HG02840 (cell line): ENCODE data around the gene DNAJB6.

Experiments
- ATAC-seq: cut with Tn5 transposase; IDR thresholded peaks from one replicate; pipeline ENCODE4 v1.9.1; 2021; ENCODE audit warnings: mild to moderate bottlenecking, moderate library complexity, moderate number of reproducible peaks; ENCODE audit not compliant: unreplicated experiment, low FRiP score

DNAJB6 gene

DNA sequence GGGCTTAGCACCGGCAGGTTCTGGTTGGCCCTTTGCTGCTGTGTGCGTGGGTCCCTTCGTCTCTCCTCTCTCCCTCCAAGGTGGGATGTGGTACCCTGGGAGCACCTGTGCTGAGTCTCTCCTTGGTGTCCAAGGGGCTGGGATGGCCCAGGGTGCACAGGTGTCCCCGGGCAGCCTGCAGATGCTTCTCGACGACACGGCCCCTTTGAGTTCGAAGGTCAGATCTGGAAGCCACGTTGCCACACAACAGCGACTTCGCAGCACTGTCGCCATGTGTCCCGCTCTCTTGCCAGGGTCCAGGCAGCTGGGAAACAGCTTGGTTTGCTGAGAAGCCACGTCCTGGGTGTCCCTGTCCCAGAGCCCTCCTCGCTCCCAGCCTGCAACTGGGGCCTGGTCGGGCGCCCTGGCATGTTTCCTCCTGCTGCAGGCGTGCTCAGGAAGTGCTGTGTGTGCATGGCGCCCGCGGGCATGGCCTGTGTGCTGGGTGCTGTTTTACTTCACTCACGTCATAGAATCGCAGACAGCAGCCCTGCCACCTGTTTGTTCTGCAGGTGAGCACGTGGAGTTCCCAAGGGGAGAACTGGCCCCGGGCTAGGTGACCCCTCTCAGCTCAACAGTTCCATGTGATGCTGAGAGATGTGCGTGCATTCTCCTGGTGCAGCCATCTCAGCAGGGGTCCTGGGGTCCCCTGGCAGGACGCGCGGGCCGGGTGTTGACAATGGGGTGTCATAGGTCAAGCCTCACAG lies 70.9 kb downstream of the DNAJB6 start:
- no peak for ATAC-seq

DNA sequence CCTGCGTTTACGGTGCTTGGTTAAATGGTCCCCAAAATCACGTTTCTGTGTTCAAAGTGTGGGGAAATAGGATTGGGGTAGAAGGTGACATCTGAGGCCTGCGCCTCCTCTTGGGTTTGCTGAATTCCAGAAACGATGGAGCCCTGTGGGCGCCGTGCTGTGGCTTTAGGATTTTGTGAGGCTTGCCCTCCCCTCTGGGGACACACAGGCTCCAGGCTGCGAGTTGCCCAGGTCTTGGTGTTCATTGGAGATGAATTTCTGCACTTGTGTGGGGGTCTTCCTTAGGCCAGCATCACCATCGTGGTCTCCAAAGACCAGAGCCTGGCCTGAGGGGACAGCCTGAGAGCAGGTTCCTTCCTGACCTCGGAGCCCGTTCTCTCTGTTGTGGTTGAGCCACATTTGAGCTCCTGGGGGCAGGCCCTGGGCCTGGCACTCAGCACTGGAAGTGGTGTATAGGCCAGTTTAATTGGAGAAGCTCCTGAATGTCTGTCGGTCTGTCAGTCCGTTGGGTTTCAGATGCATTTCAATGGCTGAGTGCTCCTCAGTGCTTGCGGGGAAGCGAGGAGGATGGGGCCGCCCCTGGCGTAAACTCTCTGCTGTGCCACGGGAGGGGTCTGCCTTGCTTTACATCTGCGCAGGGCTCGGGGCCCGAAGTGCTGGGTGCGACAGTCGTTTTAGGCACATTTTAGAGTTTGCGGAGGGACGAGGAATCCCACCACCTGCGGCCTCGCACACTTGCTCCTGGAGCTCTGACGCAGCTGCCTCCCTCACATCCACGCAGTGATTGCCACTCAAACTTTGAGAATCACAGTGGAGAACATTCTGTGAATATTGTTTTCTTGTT lies 71.7 kb downstream of the DNAJB6 start:
- no peak for ATAC-seq

- no peak for ATAC-seq
Observed at GRCh38 chr7:157409149-157409752, 72.4 kb downstream of the DNAJB6 start.

GRCh38 chr7:157409753-157410727 lies 73.2 kb downstream of the DNAJB6 start:
- no peak for ATAC-seq

- ATAC-seq: no peak
Observed at GRCh38 chr7:157410831-157411556, 74.2 kb downstream of the DNAJB6 start.

DNA sequence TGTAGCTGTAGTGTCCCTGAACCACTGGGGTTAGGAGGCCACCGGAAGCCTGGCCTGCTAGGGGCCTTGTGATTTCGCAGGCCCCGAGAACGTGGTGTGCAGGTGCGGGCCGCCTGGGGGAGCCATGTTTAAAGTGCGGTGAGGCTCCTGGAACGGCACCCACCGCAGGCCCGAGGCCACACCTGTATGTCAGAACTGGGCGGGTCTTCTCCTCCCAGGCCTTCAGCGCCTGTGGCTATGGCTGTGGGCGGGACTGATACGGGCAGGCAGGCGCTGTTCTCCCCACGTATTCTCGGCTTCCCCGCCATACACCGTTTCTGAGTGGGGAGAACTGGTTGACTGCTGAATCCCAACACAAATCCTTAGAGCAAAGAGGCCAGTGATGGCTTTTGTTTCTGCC lies 74.8 kb downstream of the DNAJB6 start:
- ATAC-seq: no peak

- no peak for ATAC-seq
Observed at GRCh38 chr7:157412021-157412443, 75.2 kb downstream of the DNAJB6 start.

DNA sequence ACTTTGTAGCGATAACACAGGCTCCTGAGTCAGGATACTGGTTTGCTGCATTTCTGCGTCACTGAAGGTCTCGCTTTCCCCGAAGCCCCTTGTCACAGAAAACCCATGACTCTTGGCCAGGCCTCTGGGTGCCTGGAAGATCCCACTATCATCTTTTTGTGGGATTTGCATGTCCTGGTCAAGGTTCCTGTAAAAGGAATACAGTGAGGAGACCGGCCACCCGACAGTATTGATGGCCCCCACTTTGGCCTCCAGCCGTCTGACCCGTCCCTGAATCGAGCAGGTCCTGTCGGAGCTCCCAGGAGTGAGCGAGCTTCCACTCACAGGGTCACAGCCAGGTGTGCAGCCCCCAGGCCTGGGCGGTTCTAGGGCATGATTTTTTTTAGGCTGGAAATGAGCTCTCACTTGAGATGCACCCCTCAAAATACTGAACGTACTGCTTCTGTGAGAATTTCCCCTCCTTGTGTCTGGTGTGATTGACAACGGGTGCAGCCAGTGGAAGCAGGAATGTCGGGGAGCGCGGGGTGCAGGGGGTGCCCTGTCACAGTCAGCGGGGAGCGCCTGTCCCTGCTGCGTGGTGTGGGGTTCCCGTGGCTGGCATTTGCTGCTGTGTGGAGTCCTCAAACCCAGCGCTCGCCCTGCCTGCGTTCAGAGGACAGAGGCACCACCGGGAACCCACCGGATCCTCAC lies 75.8 kb downstream of the DNAJB6 start:
- ATAC-seq: no peak

DNA sequence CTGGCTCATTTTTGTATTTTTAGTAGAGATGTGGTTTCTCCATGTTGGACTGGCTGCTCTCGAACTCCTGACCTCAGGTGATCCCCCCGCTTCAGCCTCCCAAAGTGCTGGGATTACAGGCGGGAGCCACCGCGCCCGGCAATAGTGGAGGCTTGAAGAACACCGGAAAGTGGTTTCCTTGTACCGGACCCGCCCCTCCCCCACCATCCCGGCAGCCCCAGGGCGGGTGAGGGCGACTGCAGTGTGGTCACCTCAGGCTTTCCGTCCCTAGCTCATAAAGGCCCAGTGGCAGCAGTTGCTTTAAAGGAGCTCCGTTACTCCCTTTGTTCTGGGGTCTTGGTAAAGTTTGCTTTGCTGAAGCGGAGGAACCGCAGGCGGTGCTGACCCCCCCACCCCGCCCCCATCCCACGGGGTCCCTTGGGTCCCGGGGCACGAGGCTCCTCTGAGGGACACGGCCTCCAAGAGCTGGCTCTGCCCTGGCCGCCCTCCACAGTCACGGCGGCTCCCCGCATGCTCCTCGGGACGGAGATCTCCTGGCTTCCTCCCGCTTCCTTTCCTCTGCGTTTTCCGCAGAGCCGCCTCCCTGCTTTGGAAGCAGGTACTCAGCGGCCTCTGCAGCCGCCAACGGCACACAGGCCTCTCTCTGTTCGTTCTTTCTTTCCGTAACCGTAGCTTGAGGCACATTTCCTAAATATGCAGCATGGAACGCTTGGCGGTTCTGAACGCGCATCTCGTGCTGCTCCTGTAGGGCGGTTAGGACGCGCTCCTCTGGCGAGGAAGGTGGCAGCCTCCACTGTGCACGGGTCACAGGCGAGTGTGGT lies 77.3 kb downstream of the DNAJB6 start:
- ATAC-seq: no peak

DNA sequence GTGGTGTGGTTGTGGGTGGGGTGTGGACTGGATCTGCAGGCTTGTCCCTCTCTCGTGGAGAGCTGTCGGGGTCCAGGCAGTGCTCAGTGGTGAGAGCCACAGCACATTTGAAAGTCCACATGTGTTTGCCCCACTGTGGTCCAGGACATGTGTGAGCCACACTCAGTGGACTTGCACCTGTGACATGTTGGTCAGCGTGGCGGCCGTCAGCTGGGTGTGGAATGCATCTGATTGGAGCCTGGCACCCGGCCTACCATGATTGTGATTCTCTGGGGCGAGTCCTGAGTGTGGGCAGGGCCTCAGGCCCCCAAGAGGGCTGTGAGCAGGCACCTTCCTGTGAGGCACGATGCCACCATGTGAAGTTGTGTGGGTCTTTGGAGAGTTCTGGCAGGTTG lies 77.9 kb downstream of the DNAJB6 start:
- no peak for ATAC-seq

- no peak for ATAC-seq
Observed at GRCh38 chr7:157415486-157415885, 78.7 kb downstream of the DNAJB6 start.

GRCh38 chr7:157416011-157416410 lies 79.2 kb downstream of the DNAJB6 start:
- ATAC-seq: no peak

- ATAC-seq: no peak
Observed at GRCh38 chr7:157418204-157419034, 81.6 kb downstream of the DNAJB6 start.

DNA sequence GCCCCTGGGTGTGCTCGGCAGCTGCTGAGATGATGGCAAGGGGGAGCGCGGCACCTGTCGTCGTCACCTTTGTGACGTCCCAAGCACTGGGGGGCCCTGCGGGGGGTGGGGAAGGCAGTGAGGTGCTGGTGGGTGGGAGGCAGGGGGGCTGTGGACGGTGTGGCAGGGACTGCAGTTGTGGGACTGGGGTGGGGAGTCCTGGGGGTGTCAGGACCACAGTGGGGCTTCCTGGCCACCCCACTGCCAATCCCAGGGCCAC lies 82.2 kb downstream of the DNAJB6 start:
- ATAC-seq: no peak

- ATAC-seq: no peak
Observed at GRCh38 chr7:157422279-157422678, 85.5 kb downstream of the DNAJB6 start.

- ATAC-seq: no peak
Observed at GRCh38 chr7:157423348-157423747, 86.5 kb downstream of the DNAJB6 start.

DNA sequence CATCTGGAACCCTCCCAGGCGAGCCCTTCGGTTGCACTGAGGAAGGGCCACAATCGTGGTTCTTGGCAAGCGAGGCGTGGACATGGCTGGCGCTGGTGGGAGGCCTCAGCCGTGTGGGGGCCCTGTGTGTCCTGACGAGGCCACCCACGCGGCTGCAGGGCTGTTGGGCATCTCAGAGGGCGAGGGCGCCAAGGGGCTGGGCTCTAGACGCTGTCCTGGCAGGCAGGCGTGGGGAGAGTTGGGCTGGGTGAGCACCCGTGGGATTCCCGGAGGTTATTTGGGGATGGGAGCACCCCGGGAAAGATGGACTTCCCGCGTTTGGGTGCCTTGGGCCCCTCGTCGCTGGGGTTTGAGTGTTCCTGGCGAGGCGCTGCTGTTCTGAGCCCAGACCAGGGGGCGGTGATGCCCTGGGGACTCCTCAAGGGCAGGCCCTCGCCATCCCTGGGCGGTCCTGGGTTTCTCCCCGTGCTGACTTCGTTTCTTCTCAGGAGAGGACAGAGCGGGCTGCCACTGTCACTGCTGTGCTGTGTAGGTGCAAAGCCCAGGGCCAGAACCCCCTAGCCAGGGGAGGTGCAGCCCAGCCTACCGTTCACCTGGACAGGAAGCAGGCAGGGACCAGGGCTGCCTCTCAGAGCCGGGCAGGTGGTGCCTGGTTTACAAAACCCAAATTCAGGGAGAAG lies 87.2 kb downstream of the DNAJB6 start:
- no peak for ATAC-seq
